ENCODE data around the gene SORCS2. TPM values are rescaled to one million over a fixed set of nuclear protein-coding genes. Genes with fewer than 3 reads are reported as not detected.

Gene SORCS2
- total RNA-seq, 3 donors from 2014 or later, result 0.66 to 1.3 (median 0.80) TPM

DNA sequence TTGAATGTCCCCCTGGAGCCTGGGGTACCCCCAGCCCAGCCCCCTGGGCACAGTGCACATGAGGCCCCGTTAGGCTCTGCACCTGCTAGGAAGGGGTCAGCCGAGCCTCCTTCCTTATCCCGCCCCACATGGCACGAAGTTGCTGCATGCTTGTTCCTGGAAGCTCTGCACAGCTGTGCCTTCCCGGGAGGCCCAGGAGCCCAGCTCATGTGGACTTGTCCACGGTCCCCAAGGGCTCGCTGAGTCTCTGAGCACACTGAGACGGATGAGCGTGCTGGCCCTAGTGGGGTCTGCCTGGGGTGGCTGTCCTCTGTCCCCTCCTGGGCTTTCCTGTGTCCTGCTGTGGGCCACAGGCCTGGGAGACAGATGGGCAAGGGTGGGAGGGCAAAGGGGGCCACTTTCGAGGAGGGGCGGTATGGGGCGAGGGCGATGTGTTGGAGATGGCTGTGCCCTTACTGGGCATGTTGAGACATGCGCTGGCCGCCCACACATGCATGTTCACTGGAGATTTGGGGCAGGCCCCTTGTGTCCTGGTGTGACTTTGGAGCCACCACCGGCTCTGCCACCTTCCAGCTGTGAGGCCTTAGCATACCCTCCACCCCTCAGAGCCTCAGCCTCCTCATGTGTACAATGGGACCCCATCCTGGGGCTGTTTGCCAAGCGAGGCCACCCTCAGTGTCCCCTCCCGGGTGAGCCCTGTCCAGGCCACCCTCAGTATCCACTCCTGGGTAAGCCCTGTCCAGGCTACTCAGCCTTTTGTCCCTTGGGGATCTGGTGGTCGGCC lies 509.7 kb downstream of the SORCS2 start:
- no peak for TF ChIP-seq POLR2A (IDR thresholded peaks at IDR 0.05)
- TF ChIP-seq POLR2AphosphoS5 (IDR thresholded peaks at IDR 0.05), result no peak
- TF ChIP-seq, protein P1, sequence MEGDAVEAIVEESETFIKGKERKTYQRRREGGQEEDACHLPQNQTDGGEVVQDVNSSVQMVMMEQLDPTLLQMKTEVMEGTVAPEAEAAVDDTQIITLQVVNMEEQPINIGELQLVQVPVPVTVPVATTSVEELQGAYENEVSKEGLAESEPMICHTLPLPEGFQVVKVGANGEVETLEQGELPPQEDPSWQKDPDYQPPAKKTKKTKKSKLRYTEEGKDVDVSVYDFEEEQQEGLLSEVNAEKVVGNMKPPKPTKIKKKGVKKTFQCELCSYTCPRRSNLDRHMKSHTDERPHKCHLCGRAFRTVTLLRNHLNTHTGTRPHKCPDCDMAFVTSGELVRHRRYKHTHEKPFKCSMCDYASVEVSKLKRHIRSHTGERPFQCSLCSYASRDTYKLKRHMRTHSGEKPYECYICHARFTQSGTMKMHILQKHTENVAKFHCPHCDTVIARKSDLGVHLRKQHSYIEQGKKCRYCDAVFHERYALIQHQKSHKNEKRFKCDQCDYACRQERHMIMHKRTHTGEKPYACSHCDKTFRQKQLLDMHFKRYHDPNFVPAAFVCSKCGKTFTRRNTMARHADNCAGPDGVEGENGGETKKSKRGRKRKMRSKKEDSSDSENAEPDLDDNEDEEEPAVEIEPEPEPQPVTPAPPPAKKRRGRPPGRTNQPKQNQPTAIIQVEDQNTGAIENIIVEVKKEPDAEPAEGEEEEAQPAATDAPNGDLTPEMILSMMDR (IDR thresholded peaks at IDR 0.05), result no peak
- Histone ChIP-seq H3K4me3 (no peak overlapping the region), H3K36me3 (no peaks in the 10 kb centered on the region), H3K27me3 (peaks cover 0 to 4% of the 10 kb centered on the region in 2 donors), H3K4me1 (peaks cover 0 to 4% of the 10 kb centered on the region in 2 donors), H3K9me3 (no peaks in the 10 kb centered on the region), H3K27ac (no peak overlapping the region)
- DNase-seq (ENCODE audit: low spot score in 2 of 2), result peak in 1 of 2 donors; percentile 59
- intact Hi-C loops (cut with DNase I; ENCODE audit: low total_unique reads), result no loop called here

DNA sequence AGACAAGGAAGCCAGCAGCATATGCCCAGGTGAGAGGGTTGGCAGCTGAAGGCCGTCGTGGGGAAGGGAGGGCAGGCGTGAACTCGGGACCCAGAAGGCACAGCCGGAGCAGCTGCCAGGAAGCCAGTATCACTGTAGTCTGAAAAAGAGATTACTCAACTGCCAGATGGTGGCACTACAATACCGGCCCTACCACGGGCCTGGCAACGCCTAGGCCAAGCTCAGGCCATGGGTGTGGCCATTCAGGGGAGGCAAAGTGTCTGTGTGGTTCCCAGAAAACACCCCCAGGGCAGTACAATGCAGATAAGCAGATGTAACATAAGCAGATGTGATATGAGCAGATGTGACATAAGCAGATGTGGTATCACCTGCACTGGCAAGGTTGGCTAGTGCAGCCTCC lies 511.4 kb downstream of the SORCS2 start:
- no peaks in the 10 kb centered on the region for H3K9me3 ChIP-seq
- no peaks in the 10 kb centered on the region for H3K36me3 ChIP-seq
- H3K4me1 ChIP-seq, result peaks cover 0 to 1% of the 10 kb centered on the region in 2 donors
- no peak for TF ChIP-seq POLR2AphosphoS5 (IDR thresholded peaks at IDR 0.05)
- TF ChIP-seq, protein P1 (IDR thresholded peaks at IDR 0.05), result no peak
- no peak for TF ChIP-seq POLR2A (IDR thresholded peaks at IDR 0.05)
- H3K27ac ChIP-seq, result no peak overlapping the region
- H3K27me3 ChIP-seq, result peaks cover 0 to 2% of the 10 kb centered on the region in 2 donors
- intact Hi-C loops (cut with DNase I; ENCODE audit: low total_unique reads), result no loop called here
- no peak overlapping the region for H3K4me3 ChIP-seq
- no peak for DNase-seq (ENCODE audit: low spot score in 2 of 2)

DNA sequence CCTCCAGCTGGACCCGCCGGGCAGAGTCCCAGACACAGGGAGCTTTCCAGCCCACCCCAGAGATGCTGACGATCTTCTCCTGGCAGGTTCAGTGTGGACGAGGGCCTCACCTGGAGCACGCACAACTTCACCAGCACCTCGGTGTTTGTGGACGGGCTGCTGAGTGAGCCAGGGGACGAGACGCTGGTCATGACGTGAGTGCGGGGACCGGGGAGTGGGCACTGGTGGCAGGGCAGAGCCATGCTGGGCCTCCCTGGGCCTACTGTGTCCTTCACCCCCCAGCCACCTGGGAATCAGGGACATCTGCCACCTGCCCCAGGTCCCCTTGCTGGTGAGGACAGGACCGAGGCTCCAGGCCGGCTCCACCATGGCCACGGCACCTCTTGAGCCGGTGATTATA lies 511.8 kb downstream of the SORCS2 start:
- Histone ChIP-seq H3K27me3 (no peaks in the 10 kb centered on the region), H3K4me3 (no peak overlapping the region), H3K27ac (no peak overlapping the region), H3K4me1 (no peaks in the 10 kb centered on the region), H3K36me3 (no peaks in the 10 kb centered on the region), H3K9me3 (no peaks in the 10 kb centered on the region)
- TF ChIP-seq, protein P1 (IDR thresholded peaks at IDR 0.05), result no peak
- TF ChIP-seq POLR2AphosphoS5 (IDR thresholded peaks at IDR 0.05), result no peak
- no peak for TF ChIP-seq POLR2A (IDR thresholded peaks at IDR 0.05)
- DNase-seq (ENCODE audit: low spot score in 2 of 2), result no peak
- intact Hi-C loops (cut with DNase I; ENCODE audit: low total_unique reads), result no loop called here

DNA sequence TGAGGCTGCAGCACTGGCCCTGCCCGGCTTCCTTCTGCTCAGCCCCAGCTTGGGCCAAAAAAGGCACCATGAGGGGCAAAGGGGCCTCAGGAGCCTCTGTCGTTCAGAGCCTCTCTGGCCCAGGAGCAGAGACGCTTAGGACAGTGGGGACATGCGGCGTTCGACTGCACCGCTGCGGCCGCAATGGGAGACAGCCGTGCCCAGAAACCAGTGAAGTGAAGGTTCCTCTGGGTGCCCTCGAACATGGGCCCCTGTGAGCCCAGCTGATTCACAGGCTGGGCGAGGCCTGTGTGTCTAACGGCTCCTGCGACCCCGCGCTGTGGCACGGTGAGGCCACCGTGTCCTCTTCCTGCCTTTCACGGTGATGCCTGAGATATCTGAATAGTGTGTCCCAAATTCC lies 512.3 kb downstream of the SORCS2 start:
- Histone ChIP-seq H3K4me3 (no peak overlapping the region), H3K9me3 (no peaks in the 10 kb centered on the region), H3K36me3 (no peaks in the 10 kb centered on the region), H3K27ac (no peak overlapping the region), H3K4me1 (no peaks in the 10 kb centered on the region), H3K27me3 (no peaks in the 10 kb centered on the region)
- intact Hi-C loops (cut with DNase I; ENCODE audit: low total_unique reads), result loop anchor here (5.0 kb wide), 1 partner anchor 492 kb away; no protein-coding TSS in a partner anchor
- no peak for DNase-seq (ENCODE audit: low spot score in 2 of 2)
- TF ChIP-seq POLR2A (IDR thresholded peaks at IDR 0.05), result no peak
- no peak for TF ChIP-seq POLR2AphosphoS5 (IDR thresholded peaks at IDR 0.05)
- TF ChIP-seq, protein P1 (IDR thresholded peaks at IDR 0.05), result no peak

DNA sequence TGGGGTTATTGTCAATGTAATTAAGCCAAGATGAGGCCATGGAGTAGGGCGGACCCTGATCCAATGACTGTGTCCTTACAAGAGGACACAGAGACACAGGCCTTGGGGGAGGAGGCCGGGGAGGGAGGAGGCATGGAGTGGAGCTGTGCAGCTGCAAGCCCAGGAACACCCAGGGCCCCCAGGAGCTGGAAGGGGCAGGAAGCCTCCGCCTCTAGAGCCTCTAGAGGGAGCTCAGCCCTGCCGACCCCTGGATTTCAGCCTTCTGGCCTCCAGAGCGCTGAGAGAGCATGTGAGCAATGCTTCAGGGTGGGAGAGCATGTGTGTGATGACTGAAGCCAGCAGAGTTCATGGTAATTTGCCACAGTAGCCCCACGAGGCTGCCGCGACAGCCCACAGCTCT lies 512.7 kb downstream of the SORCS2 start:
- intact Hi-C loops (cut with DNase I; ENCODE audit: low total_unique reads), result loop anchor here (5.0 kb wide), 1 partner anchor 493 kb away; no protein-coding TSS in a partner anchor
- Histone ChIP-seq H3K36me3 (no peaks in the 10 kb centered on the region), H3K4me1 (no peaks in the 10 kb centered on the region), H3K4me3 (no peak overlapping the region), H3K9me3 (no peaks in the 10 kb centered on the region), H3K27me3 (no peaks in the 10 kb centered on the region), H3K27ac (peak overlapping the region in 1 of 2 donors; percentile 32)
- no peak for TF ChIP-seq POLR2AphosphoS5 (IDR thresholded peaks at IDR 0.05)
- TF ChIP-seq POLR2A (IDR thresholded peaks at IDR 0.05), result no peak
- peak in 1 of 2 donors; percentile 26 for DNase-seq (ENCODE audit: low spot score in 2 of 2)

All from breast epithelium (tissue), 4 donors.